H1 (cell line): ENCODE measurements around the gene IMPDH1. TPM values are rescaled to one million over a fixed set of nuclear protein-coding genes. Genes with fewer than 3 reads are reported as not detected.

Source experiments
- ATF3 ChIP-seq: IDR thresholded peaks from 2 replicates; pipeline ENCODE4 v1.6.1; 2011; ENCODE audit warnings: low read depth, mild to moderate bottlenecking, low read length; ENCODE audit not compliant: insufficient read depth
- CHD1 ChIP-seq: IDR thresholded peaks from 2 replicates; pipeline ENCODE4 v1.6.1; 2012; ENCODE audit warnings: low read depth, low read length, improper control_type of control experiment
- CREB1 ChIP-seq: IDR thresholded peaks from 2 replicates; pipeline ENCODE4 v1.6.1; 2012; ENCODE audit warnings: inconsistent platforms
- E2F6 ChIP-seq: IDR thresholded peaks from 2 replicates; pipeline ENCODE4 v1.6.1; 2012; ENCODE audit warnings: inconsistent platforms
- JUND ChIP-seq: IDR thresholded peaks from 2 replicates; pipeline ENCODE4 v1.6.1; 2011; ENCODE audit warnings: mild to moderate bottlenecking, improper control_type of control experiment, low read length
- KDM1A ChIP-seq: fragments of 200-600, 300-600 bp; sonication (generic); IDR thresholded peaks from 2 replicates; pipeline ENCODE4 v1.7.1; 2016; ENCODE audit warnings: mild to moderate bottlenecking, low read length, borderline replicate concordance
- MAX ChIP-seq: IDR thresholded peaks from 2 replicates; pipeline ENCODE4 v1.6.1; 2012; ENCODE audit warnings: inconsistent platforms
- polyA plus RNA-seq, 7 experiments: library from polyadenylated mRNA; depleted of rRNA in 3 of 7; stranded (reverse) in 5 of 7; unstranded in 2 of 7; fragments of >200 nt in 5 of 7; fragments of 200-250 nt in 2 of 7; gene quantifications; 1 replicate in 5 of 7; 2 replicates in 1 of 7; 4 replicates in 1 of 7; pipeline versions ENCODE4 v1.2.1 to v1.2.3, GENCODE V29; 2011 to 2013; ENCODE audit warnings: missing spikeins in 2 of 7, mixed read lengths in 2 of 7
- total RNA-seq: library from RNA; stranded (reverse); fragmentation: NEBNext Ultra II Directional; extraction: Animal tissue kit (Norgen Biotek cat#: 25700); gene quantifications from 2 replicates; pipeline ENCODE4 v1.2.1, GENCODE V29; 2021
- TF ChIP-seq, protein P1 (sequence below): fragments of 300-600 bp; sonication (generic); IDR thresholded peaks from 2 replicates; pipeline ENCODE4 v1.7.1; 2012; ENCODE audit warnings: low read length, moderate library complexity, mild to moderate bottlenecking, inconsistent platforms; ENCODE audit not compliant: insufficient replicate concordance

The IMPDH1 gene
- total and polyA plus RNA-seq, 2 of the 8 experiments (the other 6 are each of a cell fraction or from before 2014, with no cell fraction given), result 45.8 TPM

DNA sequence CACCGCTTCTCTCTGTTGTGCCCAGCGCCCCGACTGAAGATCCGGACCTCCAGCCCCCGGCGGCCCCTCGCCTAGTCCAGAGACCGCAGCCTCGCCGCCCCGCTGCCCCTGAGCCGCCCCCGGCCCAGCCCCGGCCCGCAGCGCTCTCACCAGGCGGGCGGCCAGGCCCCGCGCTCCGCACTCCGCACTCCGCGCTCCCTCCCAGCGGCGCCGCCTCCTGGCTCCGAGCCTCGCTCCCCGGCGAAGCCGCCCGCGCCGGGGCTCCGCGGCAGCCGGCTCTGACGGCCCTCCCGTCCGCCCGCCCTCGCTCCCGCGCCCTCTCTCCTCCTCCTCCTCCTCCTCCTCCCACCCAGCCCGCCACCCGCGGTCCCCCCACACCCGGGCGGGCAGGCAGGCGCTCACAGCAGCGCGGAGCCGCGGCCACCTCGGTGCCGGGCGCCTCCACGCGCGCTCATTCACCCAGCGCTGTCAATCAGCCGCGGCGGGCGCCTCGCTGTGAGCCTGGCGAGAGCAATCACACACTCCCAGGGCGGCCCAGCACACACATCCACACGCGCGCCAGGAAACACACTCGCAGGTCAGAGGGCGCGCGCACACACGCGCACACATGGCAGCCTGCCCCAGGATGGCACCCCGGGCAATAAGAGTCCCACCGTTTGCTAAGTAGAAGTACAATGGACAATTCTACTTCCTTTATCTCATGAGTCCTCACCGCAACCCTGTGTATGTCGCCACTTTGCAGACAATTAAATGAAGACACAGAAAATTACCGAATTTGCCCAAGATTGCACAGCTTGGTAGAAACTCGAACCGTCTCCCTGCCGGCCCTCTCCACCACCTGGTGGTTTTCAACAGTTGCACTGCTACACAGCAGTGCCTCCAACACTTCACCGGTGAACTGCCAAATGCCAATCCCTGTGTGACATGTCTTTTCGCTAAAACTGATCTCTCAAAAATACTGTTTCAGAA lies 48.1 kb downstream of the IMPDH1 start, which contains the start of gene PRRT4 (continued):
- TF ChIP-seq, protein P1, sequence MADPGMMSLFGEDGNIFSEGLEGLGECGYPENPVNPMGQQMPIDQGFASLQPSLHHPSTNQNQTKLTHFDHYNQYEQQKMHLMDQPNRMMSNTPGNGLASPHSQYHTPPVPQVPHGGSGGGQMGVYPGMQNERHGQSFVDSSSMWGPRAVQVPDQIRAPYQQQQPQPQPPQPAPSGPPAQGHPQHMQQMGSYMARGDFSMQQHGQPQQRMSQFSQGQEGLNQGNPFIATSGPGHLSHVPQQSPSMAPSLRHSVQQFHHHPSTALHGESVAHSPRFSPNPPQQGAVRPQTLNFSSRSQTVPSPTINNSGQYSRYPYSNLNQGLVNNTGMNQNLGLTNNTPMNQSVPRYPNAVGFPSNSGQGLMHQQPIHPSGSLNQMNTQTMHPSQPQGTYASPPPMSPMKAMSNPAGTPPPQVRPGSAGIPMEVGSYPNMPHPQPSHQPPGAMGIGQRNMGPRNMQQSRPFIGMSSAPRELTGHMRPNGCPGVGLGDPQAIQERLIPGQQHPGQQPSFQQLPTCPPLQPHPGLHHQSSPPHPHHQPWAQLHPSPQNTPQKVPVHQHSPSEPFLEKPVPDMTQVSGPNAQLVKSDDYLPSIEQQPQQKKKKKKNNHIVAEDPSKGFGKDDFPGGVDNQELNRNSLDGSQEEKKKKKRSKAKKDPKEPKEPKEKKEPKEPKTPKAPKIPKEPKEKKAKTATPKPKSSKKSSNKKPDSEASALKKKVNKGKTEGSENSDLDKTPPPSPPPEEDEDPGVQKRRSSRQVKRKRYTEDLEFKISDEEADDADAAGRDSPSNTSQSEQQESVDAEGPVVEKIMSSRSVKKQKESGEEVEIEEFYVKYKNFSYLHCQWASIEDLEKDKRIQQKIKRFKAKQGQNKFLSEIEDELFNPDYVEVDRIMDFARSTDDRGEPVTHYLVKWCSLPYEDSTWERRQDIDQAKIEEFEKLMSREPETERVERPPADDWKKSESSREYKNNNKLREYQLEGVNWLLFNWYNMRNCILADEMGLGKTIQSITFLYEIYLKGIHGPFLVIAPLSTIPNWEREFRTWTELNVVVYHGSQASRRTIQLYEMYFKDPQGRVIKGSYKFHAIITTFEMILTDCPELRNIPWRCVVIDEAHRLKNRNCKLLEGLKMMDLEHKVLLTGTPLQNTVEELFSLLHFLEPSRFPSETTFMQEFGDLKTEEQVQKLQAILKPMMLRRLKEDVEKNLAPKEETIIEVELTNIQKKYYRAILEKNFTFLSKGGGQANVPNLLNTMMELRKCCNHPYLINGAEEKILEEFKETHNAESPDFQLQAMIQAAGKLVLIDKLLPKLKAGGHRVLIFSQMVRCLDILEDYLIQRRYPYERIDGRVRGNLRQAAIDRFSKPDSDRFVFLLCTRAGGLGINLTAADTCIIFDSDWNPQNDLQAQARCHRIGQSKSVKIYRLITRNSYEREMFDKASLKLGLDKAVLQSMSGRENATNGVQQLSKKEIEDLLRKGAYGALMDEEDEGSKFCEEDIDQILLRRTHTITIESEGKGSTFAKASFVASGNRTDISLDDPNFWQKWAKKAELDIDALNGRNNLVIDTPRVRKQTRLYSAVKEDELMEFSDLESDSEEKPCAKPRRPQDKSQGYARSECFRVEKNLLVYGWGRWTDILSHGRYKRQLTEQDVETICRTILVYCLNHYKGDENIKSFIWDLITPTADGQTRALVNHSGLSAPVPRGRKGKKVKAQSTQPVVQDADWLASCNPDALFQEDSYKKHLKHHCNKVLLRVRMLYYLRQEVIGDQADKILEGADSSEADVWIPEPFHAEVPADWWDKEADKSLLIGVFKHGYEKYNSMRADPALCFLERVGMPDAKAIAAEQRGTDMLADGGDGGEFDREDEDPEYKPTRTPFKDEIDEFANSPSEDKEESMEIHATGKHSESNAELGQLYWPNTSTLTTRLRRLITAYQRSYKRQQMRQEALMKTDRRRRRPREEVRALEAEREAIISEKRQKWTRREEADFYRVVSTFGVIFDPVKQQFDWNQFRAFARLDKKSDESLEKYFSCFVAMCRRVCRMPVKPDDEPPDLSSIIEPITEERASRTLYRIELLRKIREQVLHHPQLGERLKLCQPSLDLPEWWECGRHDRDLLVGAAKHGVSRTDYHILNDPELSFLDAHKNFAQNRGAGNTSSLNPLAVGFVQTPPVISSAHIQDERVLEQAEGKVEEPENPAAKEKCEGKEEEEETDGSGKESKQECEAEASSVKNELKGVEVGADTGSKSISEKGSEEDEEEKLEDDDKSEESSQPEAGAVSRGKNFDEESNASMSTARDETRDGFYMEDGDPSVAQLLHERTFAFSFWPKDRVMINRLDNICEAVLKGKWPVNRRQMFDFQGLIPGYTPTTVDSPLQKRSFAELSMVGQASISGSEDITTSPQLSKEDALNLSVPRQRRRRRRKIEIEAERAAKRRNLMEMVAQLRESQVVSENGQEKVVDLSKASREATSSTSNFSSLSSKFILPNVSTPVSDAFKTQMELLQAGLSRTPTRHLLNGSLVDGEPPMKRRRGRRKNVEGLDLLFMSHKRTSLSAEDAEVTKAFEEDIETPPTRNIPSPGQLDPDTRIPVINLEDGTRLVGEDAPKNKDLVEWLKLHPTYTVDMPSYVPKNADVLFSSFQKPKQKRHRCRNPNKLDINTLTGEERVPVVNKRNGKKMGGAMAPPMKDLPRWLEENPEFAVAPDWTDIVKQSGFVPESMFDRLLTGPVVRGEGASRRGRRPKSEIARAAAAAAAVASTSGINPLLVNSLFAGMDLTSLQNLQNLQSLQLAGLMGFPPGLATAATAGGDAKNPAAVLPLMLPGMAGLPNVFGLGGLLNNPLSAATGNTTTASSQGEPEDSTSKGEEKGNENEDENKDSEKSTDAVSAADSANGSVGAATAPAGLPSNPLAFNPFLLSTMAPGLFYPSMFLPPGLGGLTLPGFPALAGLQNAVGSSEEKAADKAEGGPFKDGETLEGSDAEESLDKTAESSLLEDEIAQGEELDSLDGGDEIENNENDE, result no peak
- TF ChIP-seq E2F6 (no peak), JUND (no peak), CHD1 (no peak), MAX (no peak; the same call in 1 of the 2 replicates), ATF3 (no peak), KDM1A (no peak), CREB1 (no peak)
